Activated T-cell treated with anti-CD3 and anti-CD28 coated beads for 1 hour (primary cell): ENCODE measurements around the gene CERS2.

Source experiments
- DNase-seq: peaks from one replicate; pipeline ENCODE4 v3.0.0-alpha.2; 2020; ENCODE audit warnings: low read depth

Gene CERS2, protein sequence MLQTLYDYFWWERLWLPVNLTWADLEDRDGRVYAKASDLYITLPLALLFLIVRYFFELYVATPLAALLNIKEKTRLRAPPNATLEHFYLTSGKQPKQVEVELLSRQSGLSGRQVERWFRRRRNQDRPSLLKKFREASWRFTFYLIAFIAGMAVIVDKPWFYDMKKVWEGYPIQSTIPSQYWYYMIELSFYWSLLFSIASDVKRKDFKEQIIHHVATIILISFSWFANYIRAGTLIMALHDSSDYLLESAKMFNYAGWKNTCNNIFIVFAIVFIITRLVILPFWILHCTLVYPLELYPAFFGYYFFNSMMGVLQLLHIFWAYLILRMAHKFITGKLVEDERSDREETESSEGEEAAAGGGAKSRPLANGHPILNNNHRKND

DNA sequence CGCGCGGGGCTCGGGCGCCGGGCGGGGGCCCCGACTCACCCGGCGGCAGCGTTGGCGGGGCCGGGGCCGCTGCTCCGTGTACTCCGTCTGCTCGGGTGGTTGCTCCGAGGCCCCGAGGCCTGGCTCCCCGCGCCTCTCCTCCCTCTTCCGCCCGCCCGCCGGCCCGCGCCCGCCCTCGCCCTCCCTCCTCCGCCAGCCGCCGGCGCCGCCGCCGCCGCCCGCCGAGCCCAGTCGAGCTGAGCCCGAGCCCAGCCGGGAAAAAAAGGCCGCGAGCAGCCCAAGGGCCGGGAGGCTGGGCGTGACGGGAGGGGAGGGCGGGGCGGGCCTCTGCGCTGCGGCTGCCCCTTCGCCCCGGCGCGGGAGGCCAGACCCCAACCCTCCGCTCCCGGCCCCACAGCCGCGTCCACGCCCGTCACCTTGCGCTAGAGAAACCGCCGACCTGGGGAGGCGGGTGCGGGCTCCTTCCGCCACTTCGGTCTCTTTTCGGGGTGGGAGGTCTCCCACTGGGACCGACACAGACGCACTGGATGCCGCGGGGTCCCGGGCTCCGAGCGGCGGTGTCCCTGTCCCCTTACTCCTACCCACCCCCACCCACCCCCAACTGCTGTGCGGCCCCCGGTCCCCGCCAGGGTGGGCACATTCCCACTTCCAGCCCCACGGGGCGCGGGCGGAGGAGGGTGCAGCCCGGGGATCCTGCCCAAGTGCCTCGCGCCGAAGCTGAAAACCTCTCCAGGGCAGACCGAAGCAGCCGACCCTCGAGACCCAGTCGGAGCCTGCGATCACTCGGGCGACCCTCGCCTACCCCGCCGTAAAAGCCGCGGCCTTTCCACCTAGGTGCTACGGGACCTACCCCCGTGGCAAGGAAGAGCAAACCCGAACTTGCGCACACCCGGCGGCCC lies at the start of gene CERS2:
Gene CERS2 (minus strand): TSS at position 256 of the 899 bp plus-strand sequence. CDS start 5,745 bp downstream, outside the sequence.
- DNase-seq: peak; percentile 69

- no peak for DNase-seq
Measured at GRCh38 chr1:151013518-151013917, 38.9 kb upstream of the CERS2 start.

- no peak for DNase-seq
Measured at GRCh38 chr1:151012684-151013471, 38.2 kb upstream of the CERS2 start.

DNA sequence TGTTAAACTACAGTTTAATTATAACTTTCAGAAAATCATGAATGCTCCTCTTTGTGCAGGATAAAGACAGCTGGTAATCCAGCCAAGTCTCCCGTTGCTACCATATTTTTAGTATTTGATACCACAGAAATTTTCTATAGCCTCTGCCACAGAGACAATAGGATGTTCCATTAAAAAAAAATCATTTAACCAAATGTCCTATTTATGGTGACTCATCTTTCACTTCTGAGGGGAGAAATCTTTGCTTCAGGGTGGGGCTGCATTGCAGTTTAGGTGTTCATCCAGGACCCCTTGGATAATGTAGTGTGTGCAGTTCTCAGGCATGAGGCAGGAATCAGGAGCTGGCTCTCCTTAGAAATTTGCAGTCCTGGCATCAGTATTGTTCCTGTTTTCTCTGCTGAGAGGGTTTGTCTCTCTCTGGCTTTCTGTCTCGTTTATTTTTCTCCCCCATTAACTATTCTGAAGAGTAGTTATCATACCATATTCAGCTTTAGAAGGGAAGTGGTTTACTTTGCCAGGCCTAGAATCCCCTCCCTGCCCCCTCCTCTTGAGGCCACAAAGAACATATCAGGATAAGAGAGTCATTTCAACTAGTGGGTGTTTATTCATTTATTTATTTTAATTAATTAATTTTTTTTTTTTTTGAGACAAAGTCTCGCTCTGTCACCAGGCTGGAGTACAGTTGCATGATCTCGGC lies 36.7 kb upstream of the CERS2 start:
- DNase-seq: no peak

- no peak for DNase-seq
Measured at GRCh38 chr1:151010346-151010726, 35.7 kb upstream of the CERS2 start.

DNA sequence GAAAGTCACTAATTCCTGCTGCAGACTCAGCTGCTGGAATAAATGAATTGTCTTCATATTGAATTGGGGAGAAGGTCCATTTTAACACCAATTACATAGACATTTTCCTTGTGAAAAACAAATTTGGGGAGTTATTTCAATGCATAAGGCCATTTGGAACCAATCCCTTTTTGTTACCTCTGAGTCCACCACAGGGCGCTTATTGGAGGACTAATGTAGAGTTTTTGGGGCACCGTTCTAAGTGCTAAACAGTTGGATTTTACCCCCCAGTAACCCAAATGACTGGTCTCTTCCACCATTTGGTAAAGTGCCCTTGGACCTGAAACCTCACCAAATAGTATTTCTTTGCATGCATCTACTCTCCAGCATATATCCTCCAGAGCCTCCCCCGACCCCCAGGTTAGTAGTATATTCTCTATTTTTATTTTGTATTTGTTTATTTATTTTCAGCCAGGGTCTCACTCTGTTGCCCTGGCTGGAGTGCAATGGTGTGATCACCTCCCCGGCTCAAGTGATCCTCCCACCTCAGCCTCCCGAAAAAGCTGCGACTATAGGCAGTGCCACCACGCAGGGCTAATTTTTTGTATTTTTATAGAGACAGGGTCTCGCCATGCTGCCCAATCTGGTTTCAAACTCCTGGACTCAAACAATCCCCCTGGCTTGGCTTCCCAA lies 35.2 kb upstream of the CERS2 start:
- no peak for DNase-seq

DNA sequence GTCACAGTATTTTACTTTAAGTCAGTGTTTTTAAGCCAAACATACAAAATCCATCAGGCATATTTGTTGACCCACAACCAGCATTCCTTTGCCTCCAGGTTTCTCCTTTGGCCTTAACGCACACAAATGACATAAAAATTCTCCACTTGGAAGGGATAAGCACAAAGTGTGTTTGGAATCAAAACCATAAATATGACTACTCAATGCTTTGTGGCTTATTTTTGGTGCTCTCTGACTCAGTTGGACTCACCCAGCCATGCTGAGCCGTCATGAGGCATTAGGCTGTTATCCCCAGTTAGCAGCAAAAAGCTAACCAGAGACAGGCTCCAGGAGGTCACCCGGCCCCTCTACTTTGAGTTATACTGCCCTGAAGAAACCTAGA lies 34.6 kb upstream of the CERS2 start:
- no peak for DNase-seq

GRCh38 chr1:151008244-151009205 lies 33.9 kb upstream of the CERS2 start, which contains the start of gene PRUNE1:
PRUNE1 (plus strand) TSS chr1:151008449; CDS start chr1:151008633, 184 bp downstream.
- peak; percentile 94 for DNase-seq

DNA sequence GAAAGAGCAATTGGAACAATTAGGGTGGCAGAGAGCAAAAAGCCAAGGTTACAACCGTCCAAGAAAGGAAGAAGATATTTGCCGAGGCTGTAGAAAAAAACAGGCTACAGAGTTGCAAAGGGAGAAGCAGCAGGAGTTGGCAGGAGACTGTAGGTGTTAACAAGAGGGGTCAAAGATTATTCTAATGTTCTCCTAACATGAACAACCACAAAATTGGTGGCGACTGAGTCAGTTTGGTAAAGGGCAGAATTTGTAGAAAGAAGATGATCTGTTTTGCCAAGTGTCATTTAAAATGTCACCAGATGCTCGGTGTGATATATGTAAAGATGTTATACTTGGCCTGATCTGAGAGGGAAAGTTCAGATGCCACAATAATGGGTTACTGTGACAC lies 33.2 kb upstream of the CERS2 start:
- no peak for DNase-seq

- no peak for DNase-seq
Measured at GRCh38 chr1:151006327-151007052, 31.9 kb upstream of the CERS2 start, which contains the start of gene MINDY1. MINDY1 (minus strand) TSS chr1:151006902; CDS start chr1:151002617, 4,285 bp downstream.

DNA sequence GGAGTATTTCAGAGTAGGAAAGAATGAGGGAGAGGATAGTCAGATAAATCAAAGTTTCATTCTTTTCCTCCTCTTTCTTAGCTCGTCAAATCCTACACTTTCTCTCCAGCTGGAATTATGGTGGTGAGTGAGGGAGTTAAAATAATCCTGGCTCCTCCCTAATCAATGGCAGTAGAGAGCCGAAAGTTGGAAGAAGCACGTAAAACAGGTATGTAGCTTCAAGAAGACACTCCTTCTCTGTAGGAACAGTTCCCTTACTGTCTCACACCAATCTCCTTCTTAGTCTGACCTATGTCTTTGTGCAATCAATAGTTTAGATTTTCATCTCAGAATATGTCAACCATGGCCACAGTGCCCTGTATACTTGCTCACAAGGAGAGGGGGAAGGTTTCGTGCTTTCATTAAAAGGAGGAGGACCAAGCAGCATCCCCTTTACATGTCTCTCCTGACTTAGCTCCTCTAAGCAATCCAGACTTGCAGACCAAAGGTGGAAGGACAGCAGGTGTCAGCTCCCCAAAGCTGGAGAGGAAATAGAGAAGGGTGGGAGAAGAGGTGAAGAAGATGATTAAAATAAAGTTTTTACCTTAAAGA lies 31.2 kb upstream of the CERS2 start:
- DNase-seq: no peak

DNA sequence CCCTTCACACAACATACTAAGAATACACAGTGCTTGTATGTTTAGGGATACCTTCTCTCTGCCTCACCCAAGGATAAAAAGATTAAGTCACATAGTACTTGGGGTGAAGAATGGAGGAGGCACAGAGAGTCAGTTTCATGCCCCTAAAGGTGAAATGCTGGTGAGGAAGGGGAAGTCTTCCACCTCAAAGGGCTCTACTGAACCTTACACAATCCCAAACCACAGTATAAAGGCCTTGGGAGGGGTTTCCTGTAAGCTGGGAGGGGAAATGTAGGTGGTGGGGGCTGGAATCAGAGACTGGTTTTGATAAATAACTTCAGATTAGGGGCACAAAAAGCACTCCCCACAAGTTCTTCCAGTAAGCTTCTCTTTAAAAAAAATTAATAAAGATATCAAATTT lies 28.5 kb upstream of the CERS2 start:
- no peak for DNase-seq

DNA sequence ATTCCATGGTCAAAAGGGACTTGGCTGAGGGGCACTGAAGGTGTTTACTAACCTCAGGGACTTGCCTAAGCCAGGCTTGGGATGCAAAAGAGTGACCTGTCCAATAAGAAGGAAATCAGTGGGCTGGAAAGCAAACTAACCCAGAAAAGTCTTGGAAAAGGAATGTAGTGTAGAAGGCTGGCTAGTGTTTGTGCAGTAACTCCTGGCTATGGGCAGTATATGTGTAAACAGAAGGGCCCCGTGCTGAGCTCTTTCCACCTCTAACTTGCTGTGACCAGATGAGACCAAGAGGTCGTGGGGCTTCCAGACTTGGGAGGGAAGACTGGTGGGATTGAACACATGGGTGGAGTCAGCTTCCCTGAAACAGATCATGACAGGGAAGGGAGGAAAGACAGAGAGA lies 28.0 kb upstream of the CERS2 start:
- no peak for DNase-seq

DNA sequence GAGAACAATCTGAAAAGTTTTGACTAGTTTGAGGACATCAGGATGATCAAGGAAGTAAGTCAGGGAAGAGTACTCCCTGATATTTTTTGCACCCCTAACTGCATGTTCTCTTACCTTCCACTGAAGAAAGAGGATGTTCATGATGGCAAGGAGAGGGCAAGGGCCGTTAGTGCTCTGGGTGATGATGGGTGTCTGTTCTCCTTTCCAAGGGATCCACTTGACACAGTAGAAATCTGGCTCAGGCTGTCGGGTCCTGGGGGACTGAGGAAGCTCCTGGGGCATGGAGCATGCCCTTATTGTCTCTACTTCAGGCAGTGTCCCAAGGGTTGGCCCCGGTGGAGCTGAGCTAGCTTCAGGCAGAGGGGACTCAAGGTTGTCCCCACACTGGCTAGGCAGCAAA lies 27.4 kb upstream of the CERS2 start:
- no peak for DNase-seq

GRCh38 chr1:151001602-151002001 lies 27.0 kb upstream of the CERS2 start:
- DNase-seq: no peak

DNA sequence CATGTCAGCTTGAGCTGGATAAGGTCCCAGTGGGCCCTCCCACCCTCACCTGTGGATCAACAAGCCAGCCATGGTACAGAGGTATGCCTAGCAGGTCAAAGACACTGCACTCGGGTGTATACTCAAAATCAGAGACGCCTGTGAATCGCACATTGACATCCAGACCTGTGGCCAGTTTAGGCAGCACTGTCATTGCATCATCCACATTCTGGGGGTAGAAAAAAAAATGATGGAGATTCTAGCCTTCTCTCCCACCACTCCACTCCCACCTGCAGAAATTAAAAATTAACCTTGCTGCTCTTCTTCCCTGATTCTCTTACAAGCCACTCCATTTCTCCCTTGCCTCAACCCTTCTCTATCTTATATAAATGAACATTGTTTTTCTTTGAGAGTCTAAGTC lies 25.8 kb upstream of the CERS2 start:
- DNase-seq: no peak

- no peak for DNase-seq
Measured at GRCh38 chr1:150999926-151000325, 25.3 kb upstream of the CERS2 start.

DNA sequence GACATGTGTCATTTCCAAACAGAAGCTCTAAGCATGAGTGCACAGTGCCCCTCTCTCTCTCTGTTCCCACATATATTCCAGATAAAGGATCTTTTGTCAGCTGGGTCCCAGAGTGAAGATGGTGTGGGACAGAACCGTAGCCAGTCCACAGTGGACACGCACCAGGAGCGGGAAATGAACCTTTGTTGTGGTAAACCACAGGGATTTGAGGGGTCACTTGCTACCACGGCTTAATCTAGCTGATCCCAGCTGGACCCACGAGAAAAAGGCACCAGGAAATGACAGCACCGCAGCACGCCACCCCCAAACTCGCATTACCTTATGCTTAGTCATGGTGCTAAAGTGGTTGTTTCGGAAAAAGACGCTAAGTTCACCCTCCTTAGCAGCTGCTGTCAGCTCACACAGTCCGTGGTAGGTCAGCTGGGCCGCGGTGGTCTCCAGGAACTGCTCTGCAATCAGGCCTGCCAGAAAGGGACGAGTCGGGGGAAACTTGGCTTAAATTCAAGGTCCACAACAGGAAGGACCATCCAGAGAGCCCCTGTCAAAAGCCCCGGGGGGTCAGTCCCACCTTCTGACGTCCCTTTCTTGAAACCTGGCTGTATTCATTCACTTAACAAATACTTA lies 24.5 kb upstream of the CERS2 start:
- no peak for DNase-seq
